Liver (tissue), 9 donors: Measurements from ENCODE around the gene CDH13. TPM values are rescaled to one million over a fixed set of nuclear protein-coding genes. Genes with fewer than 3 reads are reported as not detected.

Experiments used
- DNase-seq: peaks from one replicate; pipeline ENCODE4 v3.0.0-alpha.2; 2017; ENCODE audit warnings: low spot score
- H3K27ac ChIP-seq, 2 donors: one replicate each; pipeline ENCODE4 v1.7.0; 2013; ENCODE audit warnings: inconsistent platforms in 2 of 2, low read length in 2 of 2, control low read depth in 1 of 2, low read depth in 1 of 2, mild to moderate bottlenecking in 1 of 2
- H3K27me3 ChIP-seq, 4 donors: one replicate each; pipeline versions ENCODE4 v1.6.1 to v1.7.0; 2013; ENCODE audit warnings: low read length in 3 of 4, inconsistent platforms in 1 of 4, mild to moderate bottlenecking in 1 of 4, moderate library complexity in 1 of 4; ENCODE audit not compliant: control insufficient read depth in 4 of 4, insufficient read depth in 4 of 4
- H3K36me3 ChIP-seq, 4 donors: one replicate each; pipeline versions ENCODE4 v1.6.1 to v1.7.0; 2013; ENCODE audit warnings: low read length in 3 of 4, mild to moderate bottlenecking in 3 of 4, low read depth in 1 of 4, moderate library complexity in 1 of 4; ENCODE audit not compliant: control insufficient read depth in 4 of 4, insufficient read depth in 3 of 4
- H3K4me1 ChIP-seq, 4 donors: one replicate each; pipeline versions ENCODE4 v1.6.1 to v1.7.0; 2013; ENCODE audit warnings: low read length in 3 of 4, mild to moderate bottlenecking in 3 of 4, moderate library complexity in 1 of 4; ENCODE audit not compliant: control insufficient read depth in 4 of 4, insufficient read depth in 4 of 4
- H3K4me3 ChIP-seq, 3 donors: one replicate each; pipeline versions ENCODE4 v1.6.1 to v1.7.0; 2013; ENCODE audit warnings: low read length in 3 of 3, control low read depth in 1 of 3, low read depth in 1 of 3, mild to moderate bottlenecking in 1 of 3
- H3K9ac ChIP-seq, 2 donors: one replicate each; pipeline ENCODE4 v1.7.0; 2013; ENCODE audit warnings: low read length in 2 of 2, mild to moderate bottlenecking in 2 of 2, moderate library complexity in 2 of 2, control low read depth in 1 of 2, low read depth in 1 of 2
- H3K9me3 ChIP-seq, 4 donors: one replicate each; pipeline versions ENCODE4 v1.6.1 to v1.7.0; 2013; ENCODE audit warnings: low read length in 3 of 4; ENCODE audit not compliant: control insufficient read depth in 4 of 4
- EGR1 ChIP-seq, 2 donors: IDR thresholded peaks; 2 replicates each; pipeline ENCODE4 v1.6.1; 2016 to 2018; ENCODE audit warnings: antibody characterized with exemption in 2 of 2, low read depth in 2 of 2
- FOXA1 ChIP-seq: IDR thresholded peaks from 2 replicates; pipeline ENCODE4 v1.6.1; 2016; ENCODE audit warnings: antibody characterized with exemption
- FOXA2 ChIP-seq: IDR thresholded peaks from 2 replicates; pipeline ENCODE4 v1.6.1; 2016; ENCODE audit warnings: antibody characterized with exemption
- GABPA ChIP-seq, 2 donors: IDR thresholded peaks in 1 of 2; conservative IDR thresholded peaks in 1 of 2; 2 replicates each; pipeline ENCODE4 v1.6.1; 2016; ENCODE audit warnings: antibody characterized with exemption in 2 of 2, mild to moderate bottlenecking in 1 of 2, moderate library complexity in 1 of 2
- HNF4A ChIP-seq, 2 donors: conservative IDR thresholded peaks; 2 replicates each; pipeline ENCODE4 v1.6.1; 2016; ENCODE audit warnings: antibody characterized with exemption in 2 of 2, mild to moderate bottlenecking in 2 of 2
- HNF4G ChIP-seq: IDR thresholded peaks from 2 replicates; pipeline ENCODE4 v1.6.1; 2016; ENCODE audit warnings: antibody characterized with exemption
- JUND ChIP-seq, 2 donors: IDR thresholded peaks; 2 replicates each; pipeline ENCODE4 v1.6.1; 2016; ENCODE audit warnings: antibody characterized with exemption in 2 of 2
- MAX ChIP-seq: IDR thresholded peaks from 2 replicates; pipeline ENCODE4 v1.6.1; 2016; ENCODE audit warnings: antibody characterized with exemption
- NR2F2 ChIP-seq: IDR thresholded peaks from 2 replicates; pipeline ENCODE4 v1.6.1; 2016; ENCODE audit warnings: antibody characterized with exemption
- RAD21 ChIP-seq, 2 donors: IDR thresholded peaks; 2 replicates each; pipeline ENCODE4 v1.6.1; 2016; ENCODE audit warnings: antibody characterized with exemption in 2 of 2, mild to moderate bottlenecking in 2 of 2
- REST ChIP-seq: IDR thresholded peaks from 2 replicates; pipeline ENCODE4 v1.6.1; 2016; ENCODE audit warnings: antibody characterized with exemption, mild to moderate bottlenecking
- RXRA ChIP-seq, 2 donors: IDR thresholded peaks; 2 replicates each; pipeline ENCODE4 v1.6.1; 2017 to 2018; ENCODE audit warnings: antibody characterized with exemption in 2 of 2, mild to moderate bottlenecking in 1 of 2
- SP1 ChIP-seq: IDR thresholded peaks from 2 replicates; pipeline ENCODE4 v1.6.1; 2018; ENCODE audit warnings: antibody characterized with exemption, mild to moderate bottlenecking
- TAF1 ChIP-seq: conservative IDR thresholded peaks from 2 replicates; pipeline ENCODE4 v1.6.1; 2016; ENCODE audit warnings: antibody characterized with exemption, mild to moderate bottlenecking
- YY1 ChIP-seq: IDR thresholded peaks from 2 replicates; pipeline ENCODE4 v1.6.1; 2016; ENCODE audit warnings: antibody characterized with exemption, mild to moderate bottlenecking
- ZBTB33 ChIP-seq: IDR thresholded peaks from 2 replicates; pipeline ENCODE4 v1.6.1; 2016; ENCODE audit warnings: antibody characterized with exemption
- WGBS: extraction: QIAGEN DNeasy Blood & Tissue Kit; methylation state at CpG from one replicate; pipeline ENCODE4 v1.1.7; 2013; 5-methylcytosine and 5-hydroxymethylcytosine counted together
- polyA plus RNA-seq, 2 donors: library from polyadenylated mRNA; stranded (reverse) in 1 of 2; unstranded in 1 of 2; fragments of 200-250 nt in 1 of 2; fragments of >200 nt in 1 of 2; fragmentation: Nextera tagmentation in 1 of 2; extraction: Ambion mirVana in 1 of 2; gene quantifications; one replicate each; pipeline versions ENCODE4 v1.2.1 to v1.2.3, GENCODE V29; 2013 to 2015
- total RNA-seq, 2 donors: library from RNA; depleted of rRNA; stranded (reverse); fragments of >200 nt; gene quantifications; one replicate each; pipeline ENCODE4 v1.2.3, GENCODE V29; 2014
- TF ChIP-seq, protein P1 (sequence below): fragments of 150-350 bp; IDR thresholded peaks from 2 replicates; pipeline ENCODE4 v1.5.1; 2017; ENCODE audit warnings: improper control_type of control experiment, low read depth, low read length; ENCODE audit not compliant: missing input control
- TF ChIP-seq, protein P2 (sequence below): IDR thresholded peaks from 2 replicates; pipeline ENCODE4 v1.6.1; 2016; ENCODE audit warnings: antibody characterized with exemption
- donor health status: healthy.
- donor health status: healthy.
- donor health status: healthy.
- donor health status: healthy.
- donor health status: healthy.

CDH13 gene
- total and polyA plus RNA-seq, 4 donors: 0.21 to 1.5 (median 0.58) TPM

DNA sequence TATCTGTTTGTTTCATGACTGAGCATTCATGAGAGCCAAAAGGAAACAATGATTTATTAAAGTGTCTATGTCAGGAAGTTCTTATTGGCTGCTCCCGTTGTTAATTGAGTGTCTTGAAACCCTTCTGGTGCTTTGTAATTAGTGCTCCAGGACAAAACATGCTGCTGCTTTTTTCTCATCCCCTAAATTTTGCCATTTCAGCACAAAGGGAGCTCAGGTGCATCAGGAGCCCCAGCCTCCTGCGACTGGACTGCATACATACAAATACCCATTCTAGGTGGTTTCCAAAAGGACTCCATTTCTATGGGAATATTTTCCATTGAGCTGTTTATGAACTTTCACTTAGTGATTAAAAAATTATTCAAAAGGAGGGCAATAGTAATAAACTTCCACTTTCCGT lies 354.0 kb downstream of the CDH13 start:
- Histone ChIP-seq H3K9me3 (peaks cover 0 to 2% (median 0%) of the 10 kb centered on the region in 4 donors), H3K4me3 (no peak overlapping the region), H3K36me3 (no peaks in the 10 kb centered on the region), H3K9ac (no peak overlapping the region), H3K4me1 (no peaks in the 10 kb centered on the region), H3K27me3 (peaks cover 0 to 3% (median 0%) of the 10 kb centered on the region in 4 donors), H3K27ac (no peak overlapping the region)
- no peak for TF ChIP-seq YY1
- TF ChIP-seq ZBTB33: no peak
- no peak for TF ChIP-seq MAX
- TF ChIP-seq HNF4A (conservative IDR thresholded peaks at IDR 0.05): no peak
- no peak for TF ChIP-seq NR2F2
- DNase-seq: no peak
- WGBS: 58% methylated on average over 3 of the region's 3 CpGs

DNA sequence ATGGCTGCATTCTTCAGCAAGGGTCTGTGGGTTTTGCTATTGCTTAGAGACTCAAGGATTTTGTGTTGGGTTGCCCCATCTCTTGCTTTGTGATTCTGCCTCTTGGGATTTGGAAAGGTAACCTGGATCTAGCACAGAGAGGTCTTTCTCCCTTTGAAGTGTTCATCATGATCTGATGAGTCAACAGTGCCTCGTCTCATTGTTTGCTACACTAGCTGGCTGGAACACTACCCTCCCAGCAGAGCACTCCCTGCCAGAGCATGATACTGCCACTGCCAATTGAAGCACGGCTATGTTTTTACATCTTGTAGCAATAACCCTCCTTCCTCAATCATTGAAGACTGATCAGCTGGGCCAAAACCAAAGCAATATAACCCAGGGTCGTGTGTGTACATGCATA lies 361.0 kb downstream of the CDH13 start:
- no peak for DNase-seq
- H3K4me1 ChIP-seq: no peaks in the 10 kb centered on the region
- no peak for TF ChIP-seq RAD21 (IDR thresholded peaks at IDR 0.05)
- TF ChIP-seq RXRA (IDR thresholded peaks at IDR 0.05): no peak
- no peak for TF ChIP-seq JUND (IDR thresholded peaks at IDR 0.05)
- TF ChIP-seq NR2F2: no peak
- no peak for TF ChIP-seq EGR1 (IDR thresholded peaks at IDR 0.05; ENCODE audit: low read depth in 2 of 2)
- no peak for TF ChIP-seq ZBTB33
- TF ChIP-seq HNF4G: no peak
- TF ChIP-seq, protein P1, sequence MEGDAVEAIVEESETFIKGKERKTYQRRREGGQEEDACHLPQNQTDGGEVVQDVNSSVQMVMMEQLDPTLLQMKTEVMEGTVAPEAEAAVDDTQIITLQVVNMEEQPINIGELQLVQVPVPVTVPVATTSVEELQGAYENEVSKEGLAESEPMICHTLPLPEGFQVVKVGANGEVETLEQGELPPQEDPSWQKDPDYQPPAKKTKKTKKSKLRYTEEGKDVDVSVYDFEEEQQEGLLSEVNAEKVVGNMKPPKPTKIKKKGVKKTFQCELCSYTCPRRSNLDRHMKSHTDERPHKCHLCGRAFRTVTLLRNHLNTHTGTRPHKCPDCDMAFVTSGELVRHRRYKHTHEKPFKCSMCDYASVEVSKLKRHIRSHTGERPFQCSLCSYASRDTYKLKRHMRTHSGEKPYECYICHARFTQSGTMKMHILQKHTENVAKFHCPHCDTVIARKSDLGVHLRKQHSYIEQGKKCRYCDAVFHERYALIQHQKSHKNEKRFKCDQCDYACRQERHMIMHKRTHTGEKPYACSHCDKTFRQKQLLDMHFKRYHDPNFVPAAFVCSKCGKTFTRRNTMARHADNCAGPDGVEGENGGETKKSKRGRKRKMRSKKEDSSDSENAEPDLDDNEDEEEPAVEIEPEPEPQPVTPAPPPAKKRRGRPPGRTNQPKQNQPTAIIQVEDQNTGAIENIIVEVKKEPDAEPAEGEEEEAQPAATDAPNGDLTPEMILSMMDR: no peak
- no peak for TF ChIP-seq REST
- TF ChIP-seq HNF4A (conservative IDR thresholded peaks at IDR 0.05): no peak
- TF ChIP-seq GABPA (IDR thresholded peaks at IDR 0.05 in 1 of 2, conservative IDR thresholded peaks at IDR 0.05 in 1 of 2): no peak
- TF ChIP-seq, protein P2, sequence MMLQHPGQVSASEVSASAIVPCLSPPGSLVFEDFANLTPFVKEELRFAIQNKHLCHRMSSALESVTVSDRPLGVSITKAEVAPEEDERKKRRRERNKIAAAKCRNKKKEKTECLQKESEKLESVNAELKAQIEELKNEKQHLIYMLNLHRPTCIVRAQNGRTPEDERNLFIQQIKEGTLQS: no peak
- TF ChIP-seq YY1: no peak
- TF ChIP-seq MAX: no peak
- TF ChIP-seq FOXA1: no peak
- no peak for TF ChIP-seq FOXA2
- no peak for TF ChIP-seq SP1
- TF ChIP-seq TAF1: no peak
- no peak overlapping the region for H3K27ac ChIP-seq
- no peaks in the 10 kb centered on the region for H3K36me3 ChIP-seq
- WGBS: 53% methylated on average over 3 of the region's 3 CpGs
- H3K9ac ChIP-seq: no peak overlapping the region
- H3K27me3 ChIP-seq: peaks cover 0 to 2% (median 0%) of the 10 kb centered on the region in 4 donors
- no peaks in the 10 kb centered on the region for H3K9me3 ChIP-seq
- H3K4me3 ChIP-seq: no peak overlapping the region
